Stomach (tissue), 4 donors: ENCODE measurements around the gene PPY.

Source experiments
- CTCF ChIP-seq, 7 experiments: fragments of 450-650 bp in 4 of 7; fragments of 200-600 bp in 3 of 7; sonication (generic) in 3 of 7; IDR thresholded peaks; one replicate each; pipeline ENCODE4 v1.5.1; 2016 to 2019; ENCODE audit warnings: antibody characterized with exemption in 7 of 7, control low read depth in 2 of 7, mild to moderate bottlenecking in 1 of 7
- POLR2A ChIP-seq, 4 donors: fragments of 450-650 bp; IDR thresholded peaks; one replicate each; pipeline ENCODE4 v1.6.1; 2016; ENCODE audit warnings: antibody characterized with exemption in 4 of 4, control low read depth in 2 of 4, mild to moderate bottlenecking in 1 of 4, moderate library complexity in 1 of 4
- POLR2AphosphoS5 ChIP-seq, 3 donors: sonication (generic); formaldehyde crosslinking; IDR thresholded peaks; one replicate each; pipeline ENCODE4 v1.6.1; 2016; ENCODE audit warnings: antibody characterized with exemption in 3 of 3

- TF ChIP-seq POLR2A (IDR thresholded peaks at IDR 0.05) (no peak), POLR2AphosphoS5 (IDR thresholded peaks at IDR 0.05) (no peak), CTCF (IDR thresholded peaks at IDR 0.05) (no peak)
Measured at GRCh38 chr17:43901861-43902589, 40.3 kb downstream of the PPY start.
